ENCODE results near the gene SOX9.

DNA sequence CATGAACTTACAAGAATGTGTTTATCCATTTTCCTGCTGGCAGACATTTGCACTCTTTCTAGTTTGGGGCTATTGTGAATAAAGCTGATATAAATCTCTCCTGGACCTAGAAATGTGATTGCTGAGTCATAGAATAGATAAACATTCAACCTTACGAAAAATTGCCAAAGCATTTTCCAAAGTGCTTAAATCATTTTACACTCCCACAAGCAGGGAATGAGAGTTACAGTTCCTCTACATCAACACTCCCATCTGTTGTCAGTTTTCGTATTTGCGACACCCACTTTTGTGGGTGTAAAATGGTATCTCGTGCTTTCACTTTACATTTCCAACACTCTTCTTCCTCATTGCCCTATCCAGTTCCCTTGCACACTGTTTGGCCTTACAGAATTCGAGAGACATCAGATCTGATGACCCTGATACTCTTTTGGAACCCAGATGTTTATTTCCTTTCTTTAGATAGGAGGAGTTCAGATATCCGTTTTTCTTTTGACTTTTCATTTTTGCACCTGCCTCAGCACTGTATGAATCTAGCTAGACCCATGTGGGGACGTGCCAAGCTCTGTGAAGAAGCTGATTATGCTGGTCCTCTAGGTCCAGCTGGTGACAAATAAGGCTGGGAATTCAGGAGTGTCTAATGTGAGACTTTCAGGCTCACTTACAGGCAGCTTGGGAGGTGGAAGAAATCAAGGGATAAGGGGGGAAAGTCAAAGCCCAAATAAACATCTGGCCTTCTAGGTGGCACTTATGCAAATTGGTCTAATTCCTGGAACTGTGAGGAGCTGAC lies 14.0 kb downstream of the SOX9 start:
- TF ChIP-seq, protein P1, sequence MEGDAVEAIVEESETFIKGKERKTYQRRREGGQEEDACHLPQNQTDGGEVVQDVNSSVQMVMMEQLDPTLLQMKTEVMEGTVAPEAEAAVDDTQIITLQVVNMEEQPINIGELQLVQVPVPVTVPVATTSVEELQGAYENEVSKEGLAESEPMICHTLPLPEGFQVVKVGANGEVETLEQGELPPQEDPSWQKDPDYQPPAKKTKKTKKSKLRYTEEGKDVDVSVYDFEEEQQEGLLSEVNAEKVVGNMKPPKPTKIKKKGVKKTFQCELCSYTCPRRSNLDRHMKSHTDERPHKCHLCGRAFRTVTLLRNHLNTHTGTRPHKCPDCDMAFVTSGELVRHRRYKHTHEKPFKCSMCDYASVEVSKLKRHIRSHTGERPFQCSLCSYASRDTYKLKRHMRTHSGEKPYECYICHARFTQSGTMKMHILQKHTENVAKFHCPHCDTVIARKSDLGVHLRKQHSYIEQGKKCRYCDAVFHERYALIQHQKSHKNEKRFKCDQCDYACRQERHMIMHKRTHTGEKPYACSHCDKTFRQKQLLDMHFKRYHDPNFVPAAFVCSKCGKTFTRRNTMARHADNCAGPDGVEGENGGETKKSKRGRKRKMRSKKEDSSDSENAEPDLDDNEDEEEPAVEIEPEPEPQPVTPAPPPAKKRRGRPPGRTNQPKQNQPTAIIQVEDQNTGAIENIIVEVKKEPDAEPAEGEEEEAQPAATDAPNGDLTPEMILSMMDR (IDR thresholded peaks at IDR 0.05) = no peak
- TF ChIP-seq POLR2A (IDR thresholded peaks at IDR 0.05) = no peak
